HL-60/S4 treated with phorbol 12-myristate 13-acetate at 8.2 ng/mL for 4 days and 3 days (cell line): ENCODE measurements around the gene ECSIT.

Experiments used
- in situ Hi-C: fragments of 300-500 bp; cut with MboI; formaldehyde crosslinking; loops from 2 replicates; pipeline ENCODE4 v1.15.0; 2022; ENCODE audit warnings: low sequenced_read_pairs

Gene ECSIT

GRCh38 chr19:11505032-11505503 is 23.9 kb downstream of the ECSIT start:
- in situ Hi-C loops = no loop called here

GRCh38 chr19:11504502-11505031 is 24.4 kb downstream of the ECSIT start:
- in situ Hi-C loops = no loop called here

GRCh38 chr19:11499890-11500420 is 29.0 kb downstream of the ECSIT start:
- in situ Hi-C loops = no loop called here

DNA sequence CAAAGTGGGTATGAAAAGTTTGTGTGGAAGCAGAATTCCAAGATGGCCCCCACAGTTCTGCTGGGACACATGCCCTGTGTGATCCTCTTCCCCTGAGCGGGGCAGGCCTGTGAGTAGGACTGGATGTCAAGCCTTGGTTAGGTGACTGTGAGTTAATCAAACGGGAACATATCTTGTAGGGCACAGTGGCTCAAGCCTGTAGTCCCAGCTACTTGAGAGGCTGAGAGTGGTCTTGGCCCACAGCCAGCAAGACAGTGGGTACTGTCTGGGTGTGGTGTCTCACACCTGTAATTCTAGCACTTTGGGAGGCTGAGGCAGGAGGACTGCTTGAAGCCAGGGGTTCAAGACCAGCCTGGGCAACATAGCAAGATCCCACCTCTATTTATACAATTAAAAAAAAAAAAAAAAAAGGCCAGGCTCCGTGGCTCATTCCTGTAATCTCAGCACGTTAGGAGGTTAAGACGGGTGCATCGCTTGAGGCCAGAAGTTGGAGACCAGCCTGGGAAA is 29.7 kb downstream of the ECSIT start:
- in situ Hi-C loops = no loop called here

DNA sequence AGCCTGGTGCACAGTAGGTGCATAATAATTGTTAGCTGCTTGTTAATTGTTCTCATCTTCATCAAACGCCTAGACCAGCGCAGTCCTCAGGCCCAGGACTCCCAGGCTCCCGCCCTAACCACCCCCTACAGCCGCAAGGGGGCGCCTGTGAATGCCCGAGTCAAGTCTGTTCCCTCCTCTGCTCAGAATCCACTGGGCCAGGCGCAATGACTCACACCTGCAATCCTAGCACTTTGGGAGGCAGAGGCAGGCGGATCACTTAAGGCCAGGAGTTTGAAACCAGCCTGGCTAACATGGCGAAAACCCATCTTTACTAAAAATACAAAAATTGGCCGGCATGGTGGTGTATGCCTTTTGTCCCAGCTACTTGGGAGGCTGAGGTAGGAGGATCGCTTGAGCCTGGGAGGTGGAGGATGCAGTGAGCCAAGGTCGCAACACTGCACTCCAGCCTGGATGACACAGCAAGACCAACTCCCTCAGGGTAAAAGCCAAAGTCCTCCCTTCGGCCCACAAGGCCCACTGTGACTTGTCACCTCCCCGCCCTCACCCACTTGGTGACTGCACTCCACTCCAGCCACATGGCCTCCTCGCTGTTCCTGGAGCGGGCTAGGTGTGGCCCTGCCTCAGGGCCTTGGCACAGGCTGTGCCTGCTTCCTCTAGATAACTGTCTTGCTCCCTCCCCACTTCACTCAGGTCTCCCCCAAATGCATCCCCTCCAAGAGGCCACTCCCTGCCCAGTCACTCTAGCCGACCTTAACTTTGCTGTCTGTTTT is 32.4 kb downstream of the ECSIT start:
- in situ Hi-C loops = no loop called here

DNA sequence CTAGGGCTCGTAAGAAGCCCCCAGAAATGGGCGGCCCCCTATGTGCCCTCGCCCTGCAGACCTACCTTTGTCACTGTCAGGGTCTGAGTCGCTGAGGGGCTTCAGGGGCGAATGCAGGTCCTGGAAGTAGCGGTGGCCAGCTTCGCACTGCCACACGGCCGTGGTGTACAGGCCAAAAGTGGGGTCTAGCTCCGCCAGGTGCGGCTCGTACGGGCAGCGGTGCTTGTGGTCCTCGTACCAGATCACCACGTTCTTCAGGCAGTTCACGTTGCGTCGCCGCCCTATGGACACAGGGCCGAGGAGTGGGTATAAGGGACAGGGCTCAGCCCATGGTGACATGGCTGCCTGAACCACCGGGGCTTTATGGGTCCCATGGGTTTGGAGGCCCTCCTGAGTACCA is 33.0 kb downstream of the ECSIT start:
- in situ Hi-C loops = no loop called here

DNA sequence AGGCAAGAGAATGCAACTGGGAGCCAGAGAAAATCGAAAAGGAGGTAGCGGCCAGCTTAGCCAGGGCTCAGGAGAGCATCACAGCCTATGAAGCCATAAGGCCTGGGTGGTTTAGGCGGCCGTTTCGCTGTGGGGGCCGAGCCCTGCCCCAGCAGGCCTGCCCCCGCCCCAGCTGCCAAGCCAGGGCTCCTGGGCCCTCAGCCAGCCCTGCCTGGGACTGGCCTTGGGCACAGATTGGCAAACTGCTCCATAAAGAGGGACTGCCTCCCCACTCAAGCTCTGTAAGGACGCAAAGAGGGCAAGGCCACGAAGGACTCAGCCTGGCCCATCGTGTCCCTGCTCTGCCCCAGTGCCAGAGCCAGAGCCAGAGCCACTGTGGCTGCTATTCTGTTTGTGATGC is 33.5 kb downstream of the ECSIT start:
- in situ Hi-C loops = no loop called here

- in situ Hi-C loops = no loop called here
Measured at GRCh38 chr19:11494634-11495285, 34.2 kb downstream of the ECSIT start.

GRCh38 chr19:11489378-11489777 is 39.6 kb downstream of the ECSIT start:
- in situ Hi-C loops = no loop called here

GRCh38 chr19:11486661-11487503 is 42.1 kb downstream of the ECSIT start:
- in situ Hi-C loops = no loop called here

DNA sequence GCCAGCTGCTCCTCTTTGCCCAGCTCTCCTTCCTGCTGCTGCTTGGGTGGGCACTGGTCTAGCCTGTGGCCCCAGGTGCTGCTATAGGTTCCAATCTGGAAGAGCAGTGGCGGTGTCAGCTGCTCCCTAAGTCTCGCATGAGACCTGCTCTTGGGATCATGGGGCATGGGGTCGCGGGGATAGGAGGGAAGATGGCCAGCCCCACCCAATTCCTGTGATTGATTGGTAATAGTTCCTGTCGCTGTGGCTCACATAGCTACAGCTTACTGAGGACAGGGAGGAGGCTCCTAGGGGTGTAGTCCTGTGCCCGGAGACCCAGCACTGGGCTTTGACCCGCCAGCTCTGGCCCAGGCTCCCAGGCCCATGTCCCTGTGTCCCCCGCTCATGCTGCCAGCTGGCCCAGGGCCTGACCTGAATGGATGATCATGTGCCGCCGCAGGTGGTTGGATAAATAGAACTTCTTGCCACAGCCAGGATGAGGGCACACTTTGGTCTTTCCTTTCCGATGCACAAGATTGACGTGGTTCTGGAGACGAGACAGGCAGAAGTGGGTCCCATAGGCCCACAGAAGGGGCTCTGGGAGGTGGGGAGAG is 43.6 kb downstream of the ECSIT start:
- in situ Hi-C loops = no loop called here

DNA sequence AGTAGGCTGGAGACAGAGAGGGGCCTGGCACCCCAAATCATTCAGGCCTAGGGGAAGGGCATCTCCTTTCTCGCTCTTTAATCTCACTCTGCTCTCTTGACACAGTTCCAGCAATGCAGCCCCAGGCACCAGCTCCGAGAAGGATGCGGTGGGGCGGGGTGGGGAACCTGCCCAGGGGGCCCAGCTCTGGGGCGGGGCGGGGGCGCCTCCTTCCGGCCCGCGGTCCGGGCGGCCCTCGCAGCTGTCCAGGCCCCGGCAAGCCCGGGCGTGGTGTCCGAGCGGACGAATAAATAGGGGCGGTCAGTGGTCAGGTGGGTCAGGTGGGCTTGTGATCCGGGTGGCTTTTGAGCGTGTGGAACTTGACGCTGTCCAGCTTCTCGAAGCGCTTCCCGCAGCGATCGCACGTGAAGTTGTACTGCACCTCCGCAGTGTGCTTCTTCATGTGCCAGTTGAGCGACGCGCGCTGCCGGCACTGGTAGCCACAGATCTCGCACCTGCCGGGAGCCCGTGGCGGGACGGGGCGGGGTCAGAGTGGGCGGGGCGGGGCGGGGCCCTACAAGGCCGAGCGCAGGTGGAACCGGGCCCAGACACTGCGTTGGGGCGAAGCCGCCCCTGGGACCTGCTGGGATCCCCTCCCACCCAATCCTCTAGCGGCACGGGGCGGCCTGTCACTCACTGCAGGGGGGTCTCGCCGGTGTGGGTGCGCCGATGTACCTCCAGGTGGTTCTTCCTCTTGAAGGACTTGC is 45.4 kb downstream of the ECSIT start:
- in situ Hi-C loops = no loop called here

DNA sequence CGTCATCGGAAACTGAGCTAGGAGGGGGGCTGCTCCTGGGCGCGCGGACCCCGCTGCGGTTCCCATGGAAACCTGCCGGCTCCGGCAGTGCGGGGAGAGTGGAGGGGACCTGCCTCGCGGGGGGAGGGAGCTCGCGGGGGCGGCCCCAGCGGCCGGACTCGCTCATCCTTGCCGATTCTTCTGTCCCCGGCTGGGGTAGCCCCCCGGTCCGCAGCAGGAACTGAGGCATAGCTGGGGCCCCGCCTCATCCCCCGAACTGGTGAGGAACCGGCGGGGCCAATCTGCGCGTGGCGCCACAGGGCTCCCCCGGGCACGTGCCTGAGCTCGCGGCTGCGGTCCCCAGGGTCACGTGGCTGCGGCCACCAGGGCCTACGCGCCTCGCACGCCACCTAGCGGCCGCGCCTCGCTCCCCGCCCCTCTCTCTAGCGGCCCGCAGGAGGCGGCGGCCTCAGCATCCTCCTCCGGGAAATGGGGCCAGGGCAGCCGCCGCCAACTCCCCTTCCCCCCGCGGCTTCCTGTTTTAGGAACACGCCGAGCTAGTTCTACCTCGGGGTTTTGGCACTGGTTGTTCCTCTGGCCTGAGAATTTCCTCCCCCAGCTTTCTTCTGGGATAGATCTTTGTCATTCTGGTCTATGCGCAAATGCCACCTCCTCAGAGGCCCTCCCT is 46.4 kb downstream of the ECSIT start:
- in situ Hi-C loops = no loop called here

DNA sequence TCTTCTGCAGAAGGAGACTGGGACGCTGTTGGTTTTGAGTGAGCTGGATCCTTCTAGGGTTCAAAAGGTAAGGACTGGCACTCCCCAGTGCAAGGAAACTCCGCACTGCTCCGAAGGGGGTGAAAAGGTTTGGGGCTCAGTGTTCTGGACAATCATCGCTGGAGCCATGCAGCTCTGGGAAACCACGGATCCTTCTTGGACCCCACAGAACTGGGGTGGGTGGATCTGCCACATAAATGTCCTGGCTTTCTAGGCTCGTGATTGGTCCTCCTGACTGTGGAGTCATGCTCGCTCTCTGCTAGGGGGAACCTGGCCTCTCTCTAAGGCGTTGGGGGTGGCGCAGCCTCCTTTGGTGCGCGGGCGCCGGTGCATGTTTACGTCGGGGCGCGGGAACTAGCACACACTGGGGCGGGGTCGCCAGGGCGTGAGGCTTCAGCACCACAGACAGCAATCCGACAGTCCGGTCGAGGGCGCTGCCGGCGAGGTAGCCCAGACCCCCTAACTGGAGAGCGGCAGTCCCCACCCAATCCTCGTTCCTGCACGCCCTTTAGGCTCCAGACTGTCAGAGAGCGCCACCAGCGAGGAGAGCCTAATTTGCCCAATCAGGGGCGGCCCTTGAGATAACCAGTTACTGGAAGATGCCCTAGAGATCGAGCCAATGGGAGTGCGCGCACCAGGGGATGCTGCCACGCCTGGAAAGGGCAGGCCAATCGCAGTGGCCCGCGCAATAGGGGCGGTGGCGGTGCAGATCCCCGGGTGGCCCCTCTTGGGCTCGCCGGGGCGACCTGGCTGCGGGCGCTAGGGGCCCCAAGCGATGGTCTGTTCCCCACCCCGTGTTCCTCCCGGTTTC is 47.2 kb downstream of the ECSIT start:
- in situ Hi-C loops = no loop called here

- in situ Hi-C loops = no loop called here
Measured at GRCh38 chr19:11480715-11481533, 48.0 kb downstream of the ECSIT start, which contains the start of gene ELAVL3. TSS of gene ELAVL3 (minus strand) at chr19:11481046. CDS start at chr19:11480608, 438 bp downstream.

DNA sequence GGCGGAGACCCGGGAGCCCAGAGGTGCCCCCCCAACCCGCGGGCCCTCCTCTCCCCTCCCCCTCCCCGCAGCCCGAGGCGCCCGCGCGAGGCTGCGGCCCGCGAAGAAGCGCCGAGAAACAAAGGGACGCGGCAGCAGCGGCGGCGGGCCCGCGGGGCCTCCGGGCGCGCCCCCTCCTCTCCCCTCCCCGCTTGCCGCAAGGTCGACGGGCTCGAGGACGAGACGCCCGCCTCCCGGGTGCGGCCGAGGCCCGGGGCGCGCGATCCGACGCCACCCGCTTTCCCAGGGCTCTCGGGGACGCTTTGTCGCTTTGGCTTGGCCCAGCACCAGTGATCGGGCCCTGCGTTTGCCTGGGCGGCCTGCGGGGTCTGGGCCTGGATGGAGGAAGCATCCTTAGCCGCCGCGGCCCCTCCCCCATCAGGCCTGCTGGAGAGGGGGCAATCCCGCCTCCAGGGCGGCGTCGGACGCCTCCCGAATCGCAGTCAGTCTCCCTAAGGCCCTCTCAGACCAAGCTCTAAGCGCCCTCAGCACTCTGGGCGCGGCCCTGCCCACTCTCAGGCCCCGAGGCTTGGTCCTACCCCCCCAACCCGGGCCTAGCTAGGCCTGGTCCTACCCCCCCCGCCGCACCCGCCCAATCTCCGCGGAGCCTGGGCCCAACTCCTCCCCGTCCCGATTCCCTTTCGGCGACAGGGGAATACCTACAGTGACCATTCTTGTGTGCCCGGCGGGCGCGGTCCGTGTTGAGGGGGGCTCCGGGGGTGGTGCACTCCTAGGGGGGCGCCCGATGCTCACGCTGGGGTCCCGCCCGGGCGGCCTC is 48.8 kb downstream of the ECSIT start:
- in situ Hi-C loops = no loop called here
